Measurements from ENCODE around the gene SURF2.

SURF2 gene

DNA sequence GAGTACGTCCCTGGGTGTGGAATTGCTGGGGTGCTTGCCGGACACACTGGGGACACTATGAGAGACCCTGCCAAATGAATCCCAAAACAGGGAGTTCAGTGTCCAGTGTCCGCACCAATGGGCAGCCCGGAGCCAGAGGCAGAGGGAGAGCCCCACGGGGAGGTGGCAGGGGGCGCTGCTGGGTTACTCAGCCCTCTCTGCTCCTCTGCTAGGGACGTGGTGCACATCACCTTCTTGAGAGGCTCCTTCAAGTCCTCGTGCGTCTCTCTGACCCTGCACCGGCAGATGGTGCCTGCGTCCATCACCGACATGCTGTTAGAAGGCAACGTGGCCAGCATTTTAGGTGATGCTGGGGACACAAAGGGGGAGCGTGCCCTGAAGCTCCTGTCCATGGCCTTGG, 40.6 kb downstream of the SURF2 start:
- in situ Hi-C loops (cut with MboI; ENCODE audit: low sequenced_read_pairs): no loop called here

DNA sequence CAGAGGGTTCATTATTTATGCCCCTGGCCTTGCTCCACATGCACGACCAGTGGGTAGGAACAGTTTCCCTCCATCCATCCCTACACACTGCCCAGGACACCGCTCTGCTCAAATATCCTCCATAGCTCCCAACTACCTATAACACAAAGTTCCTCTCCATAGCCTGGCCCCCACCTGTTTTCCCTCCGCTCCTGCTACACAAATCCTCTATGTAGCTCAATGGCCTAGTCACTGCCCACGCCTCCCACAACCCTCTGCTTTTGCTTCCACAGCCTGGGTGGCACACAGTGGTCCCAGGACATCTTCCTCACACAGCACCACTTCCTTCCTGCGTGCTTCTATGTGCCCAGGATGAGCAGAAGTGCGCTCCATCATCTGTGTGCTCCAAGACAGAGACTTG, 41.0 kb downstream of the SURF2 start:
- in situ Hi-C loops (cut with MboI; ENCODE audit: low sequenced_read_pairs): no loop called here

DNA sequence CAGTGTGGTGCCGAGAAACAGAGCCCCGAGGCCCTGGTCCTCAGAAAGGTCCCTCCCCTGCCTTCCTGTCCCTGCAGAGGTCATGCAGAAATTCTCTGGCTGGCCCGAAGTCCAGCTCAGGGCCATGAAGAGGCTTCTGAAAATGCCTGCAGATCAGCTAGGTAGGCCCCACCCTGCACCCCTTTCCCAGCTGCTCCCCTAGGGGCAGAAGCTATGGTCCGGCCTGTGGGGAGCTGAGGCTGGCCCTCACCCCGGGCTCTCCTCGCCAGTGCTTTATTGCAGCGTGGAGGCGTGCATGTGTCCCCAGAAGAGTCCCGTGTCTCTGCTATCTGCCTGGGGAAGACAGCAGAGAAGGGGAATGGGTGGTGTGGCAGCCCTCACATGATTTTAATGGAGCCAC, 41.5 kb downstream of the SURF2 start:
- in situ Hi-C loops (cut with MboI; ENCODE audit: low sequenced_read_pairs): no loop called here

DNA sequence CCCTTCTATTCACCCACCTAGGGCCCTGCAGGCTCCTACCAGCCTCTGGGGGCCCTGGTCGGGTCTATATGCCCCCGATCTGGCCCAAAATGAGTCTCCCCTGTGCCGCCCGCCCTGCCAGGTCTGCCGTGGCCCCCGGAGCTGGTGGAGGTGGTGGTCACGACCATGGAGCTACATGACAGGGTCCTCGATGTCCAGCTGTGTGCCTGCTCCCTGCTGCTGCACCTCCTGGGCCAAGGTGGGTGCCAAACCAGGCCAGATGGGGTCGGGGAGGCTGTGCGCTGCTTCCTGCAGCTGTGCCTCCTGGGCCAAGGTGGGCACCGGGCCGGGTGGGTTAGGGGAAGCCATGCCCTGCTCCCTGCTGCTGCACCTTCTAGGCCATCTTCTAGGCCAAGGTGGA, 43.9 kb downstream of the SURF2 start:
- in situ Hi-C loops (cut with MboI; ENCODE audit: low sequenced_read_pairs): no loop called here

DNA sequence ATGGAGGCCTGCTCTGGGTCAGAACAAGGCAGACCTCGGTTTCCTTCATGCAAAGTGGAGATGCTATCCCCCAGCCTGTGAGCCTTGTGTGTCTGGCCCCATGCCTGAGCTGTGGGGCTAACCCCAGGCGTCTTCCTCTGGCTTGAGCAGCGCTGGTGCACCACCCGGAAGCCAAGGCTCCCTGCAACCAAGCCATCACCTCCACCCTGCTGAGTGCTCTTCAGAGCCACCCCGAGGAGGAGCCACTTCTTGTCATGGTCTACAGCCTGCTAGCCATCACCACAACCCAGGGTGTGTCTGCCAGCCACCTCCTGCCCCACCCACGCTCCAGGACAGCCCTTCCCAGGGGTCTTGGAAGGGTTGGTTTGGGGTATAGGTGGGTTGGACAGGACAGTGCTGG, 45.2 kb downstream of the SURF2 start:
- in situ Hi-C loops (cut with MboI; ENCODE audit: low sequenced_read_pairs): no loop called here

DNA sequence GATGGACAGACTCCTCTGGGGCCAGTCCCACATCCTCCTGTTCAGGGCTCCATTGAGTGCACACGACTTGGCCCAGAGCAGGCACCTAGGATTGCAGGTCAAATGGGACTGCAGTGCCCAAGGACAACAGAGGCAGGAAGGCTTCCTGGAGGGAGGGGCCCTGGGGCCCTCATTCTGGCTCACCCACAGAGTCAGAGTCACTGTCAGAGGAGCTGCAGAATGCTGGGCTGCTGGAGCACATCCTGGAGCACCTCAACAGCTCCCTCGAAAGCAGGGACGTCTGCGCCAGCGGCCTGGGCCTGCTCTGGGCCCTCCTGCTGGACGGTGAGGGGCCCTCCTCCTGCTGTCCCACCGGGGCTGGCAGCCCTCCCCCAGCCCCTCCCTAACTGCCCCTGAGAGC, 46.3 kb downstream of the SURF2 start:
- in situ Hi-C loops (cut with MboI; ENCODE audit: low sequenced_read_pairs): no loop called here

DNA sequence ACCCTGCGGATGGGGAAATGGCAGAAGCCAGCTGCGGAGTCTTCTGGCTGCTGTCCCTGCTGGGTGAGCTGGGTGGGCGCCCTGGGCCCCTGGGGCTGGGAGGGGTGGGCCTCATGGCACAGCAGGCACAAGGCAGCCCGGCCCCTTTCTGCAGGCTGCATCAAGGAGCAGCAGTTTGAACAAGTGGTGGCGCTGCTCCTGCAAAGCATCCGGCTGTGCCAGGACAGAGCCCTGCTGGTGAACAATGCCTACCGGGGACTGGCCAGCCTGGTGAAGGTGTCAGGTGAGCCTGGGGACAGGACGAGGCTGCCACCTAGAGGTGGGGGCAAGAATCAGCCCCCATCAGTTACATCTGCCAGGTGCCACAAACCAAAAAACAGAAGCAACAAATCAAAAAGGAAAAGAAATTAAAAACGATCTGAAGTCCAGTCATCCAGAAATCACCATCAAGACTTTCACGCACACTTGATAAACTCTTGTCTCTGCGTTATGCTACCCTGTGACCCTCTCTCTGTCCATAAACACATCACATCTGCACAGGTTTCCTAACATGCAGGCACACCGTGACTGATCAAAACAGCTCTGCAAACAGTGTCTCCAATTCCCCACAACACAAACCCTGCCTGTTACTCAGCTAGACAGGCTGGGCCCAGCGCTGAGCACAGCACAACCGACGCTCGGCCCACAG, 47.6 kb downstream of the SURF2 start:
- in situ Hi-C loops (cut with MboI; ENCODE audit: low sequenced_read_pairs): no loop called here

DNA sequence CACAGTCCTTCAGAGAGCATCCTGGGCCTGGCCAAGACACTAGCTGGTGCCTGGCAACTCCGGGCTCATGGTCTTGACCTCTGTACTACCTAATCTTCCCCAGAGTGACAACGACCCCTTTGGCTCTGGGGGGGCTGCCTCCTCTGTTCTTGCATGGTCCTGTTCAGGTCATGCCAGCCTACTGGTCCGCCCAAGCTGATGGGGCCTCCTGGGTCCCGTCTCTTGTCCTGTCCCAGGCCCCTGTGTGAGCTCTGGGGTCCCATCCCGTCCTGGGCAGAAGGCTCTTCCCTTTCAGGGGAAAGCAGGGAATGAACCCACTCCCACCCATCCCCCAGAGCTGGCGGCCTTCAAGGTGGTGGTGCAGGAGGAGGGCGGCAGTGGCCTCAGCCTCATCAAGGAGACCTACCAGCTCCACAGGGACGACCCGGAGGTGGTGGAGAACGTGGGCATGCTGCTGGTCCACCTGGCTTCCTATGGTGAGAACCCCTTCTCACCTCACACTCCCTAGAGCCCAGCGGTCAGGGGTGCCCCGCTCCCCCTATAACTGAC, 48.2 kb downstream of the SURF2 start:
- in situ Hi-C loops (cut with MboI; ENCODE audit: low sequenced_read_pairs): no loop called here

DNA sequence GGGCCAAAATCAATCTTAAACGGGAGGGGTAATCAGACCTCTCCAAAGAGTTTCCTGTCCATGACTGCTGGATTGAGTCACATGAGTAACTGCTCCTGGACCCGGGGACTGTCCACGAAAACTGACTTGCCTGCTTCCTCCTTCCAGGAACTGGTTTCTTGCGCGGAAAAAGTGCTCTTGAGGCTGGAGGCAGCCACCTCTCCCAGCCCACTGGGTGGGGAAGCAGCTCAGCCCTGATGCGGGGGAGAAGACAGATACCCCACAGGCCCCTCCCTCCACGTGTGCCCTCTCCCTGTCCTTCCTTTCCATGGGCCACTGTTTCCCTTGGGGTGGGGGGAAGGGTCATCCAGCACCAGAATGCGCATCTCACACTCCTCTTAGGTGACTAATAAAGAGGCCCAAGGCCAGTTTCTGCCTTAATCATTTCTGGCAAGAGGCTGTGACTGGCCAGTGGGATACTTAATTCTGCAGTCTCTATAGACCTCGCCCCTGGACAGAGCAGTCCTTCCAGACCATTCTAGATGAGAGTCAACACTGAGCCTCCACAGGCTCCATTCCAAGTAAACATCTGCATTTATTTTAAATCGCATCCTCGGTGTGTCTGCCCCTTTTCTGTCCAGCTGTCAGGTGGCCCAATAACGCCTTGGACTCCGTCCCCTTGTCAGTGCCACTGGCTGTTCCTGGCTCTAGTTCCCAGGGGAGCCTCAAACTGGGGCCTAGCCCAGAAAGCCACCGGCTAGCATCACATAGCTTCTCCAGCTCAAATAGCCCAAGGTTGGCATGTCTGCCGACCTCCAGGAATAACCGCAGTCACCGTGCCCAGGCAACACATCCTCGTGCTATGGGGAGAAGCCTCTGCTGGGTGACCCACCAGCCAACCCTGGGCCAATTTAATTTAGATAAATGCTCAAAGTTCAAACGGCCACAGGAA, 49.4 kb downstream of the SURF2 start:
- in situ Hi-C loops (cut with MboI; ENCODE audit: low sequenced_read_pairs): no loop called here

DNA sequence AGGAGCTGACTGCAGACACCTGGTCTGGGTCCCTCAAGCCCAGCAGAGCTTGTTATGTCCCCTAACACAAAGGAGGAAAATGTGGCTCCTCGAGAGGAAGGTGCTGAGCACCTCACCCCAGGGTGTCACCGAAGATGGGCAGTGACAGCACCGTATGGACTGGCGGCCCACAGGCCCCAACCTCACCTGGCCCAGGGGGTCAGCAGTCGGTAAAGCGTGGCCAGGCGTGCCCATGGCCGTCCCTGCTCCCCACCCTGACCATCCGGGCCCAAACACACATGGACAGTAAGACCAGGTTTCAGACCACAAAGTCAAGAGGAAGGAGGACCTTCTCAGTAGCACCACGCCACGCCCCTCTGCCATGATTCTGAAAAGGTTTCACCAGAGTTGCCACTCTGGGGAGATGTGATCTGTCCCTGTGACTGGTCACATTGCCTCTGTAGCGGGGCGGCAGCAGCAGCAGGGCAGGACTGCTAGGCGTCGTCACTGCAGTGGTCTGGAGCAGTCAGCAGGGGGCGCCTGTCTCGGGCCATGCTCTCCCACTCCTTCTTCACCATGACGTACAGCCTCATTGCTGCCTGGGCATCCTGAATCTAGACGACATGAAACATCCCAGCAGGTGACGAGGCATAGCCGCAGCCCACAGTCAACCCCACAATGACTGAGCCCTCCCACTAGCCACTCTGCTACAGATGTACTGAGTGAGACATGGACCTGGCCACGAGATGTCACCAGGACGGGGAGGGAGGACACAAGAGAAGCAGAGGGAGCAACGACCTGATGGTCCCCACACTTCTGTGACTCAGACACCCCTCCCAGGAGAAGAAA, 50.3 kb downstream of the SURF2 start:
- in situ Hi-C loops (cut with MboI; ENCODE audit: low sequenced_read_pairs): no loop called here

DNA sequence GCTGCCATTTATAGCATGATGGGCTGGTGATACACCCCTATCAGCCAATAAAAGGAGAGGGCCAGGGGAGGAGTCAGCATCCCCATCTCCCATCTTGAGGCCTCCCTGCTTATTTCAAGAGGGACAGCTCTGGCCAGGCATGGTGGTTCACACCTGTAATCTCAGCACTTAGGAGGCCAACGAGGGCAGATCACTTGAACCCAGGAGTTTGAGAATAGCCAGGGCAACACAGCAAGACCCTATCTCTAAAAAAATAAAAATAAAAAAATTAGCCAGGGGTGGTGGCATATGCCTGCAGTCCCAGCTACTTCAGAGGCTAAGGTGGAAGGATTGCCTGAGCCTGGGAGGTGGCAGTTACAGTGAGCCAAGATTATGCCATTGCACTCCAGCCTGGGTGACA, 51.7 kb downstream of the SURF2 start:
- in situ Hi-C loops (cut with MboI; ENCODE audit: low sequenced_read_pairs): no loop called here
